GM12865 (cell line): ENCODE results near the gene PAK1IP1.
"Not testable (repeated sequence)": the region's sequence is repeated elsewhere in the genome, so short reads cannot be mapped to it uniquely, and the experiment has no call there.

Experiments used
- DNase-seq: peaks from one replicate; pipeline ENCODE4 v3.0.0; 2010; ENCODE audit warnings: low read depth
- H3K4me3 ChIP-seq: 2 replicates; pipeline ENCODE4 v1.5.1; 2011; ENCODE audit warnings: mild to moderate bottlenecking, low read depth, low read length, control low read depth
- CTCF ChIP-seq: IDR thresholded peaks from 2 replicates; pipeline ENCODE4 v1.5.1; 2011; ENCODE audit warnings: low read length, control low read depth, low read depth, inconsistent platforms; ENCODE audit not compliant: insufficient read depth; ENCODE audit errors: missing control alignments

The PAK1IP1 gene

GRCh38 chr6:10745116-10745515 is 50.3 kb downstream of the PAK1IP1 start:
- DNase-seq = no peak
- TF ChIP-seq CTCF = no peak

GRCh38 chr6:10746915-10747250 is 52.1 kb downstream of the PAK1IP1 start:
- TF ChIP-seq CTCF = no peak
- peak overlapping the region; percentile 98 for H3K4me3 ChIP-seq
- DNase-seq = no peak

More at GRCh38 chr6:10745116-10745515, 50.3 kb downstream of the PAK1IP1 start:
- H3K4me3 ChIP-seq = no peak overlapping the region

GRCh38 chr6:10747251-10747972 is 52.6 kb downstream of the PAK1IP1 start, which contains the start of gene TMEM14B:
TMEM14B (plus strand) TSS chr6:10747805; CDS start chr6:10749246, 1,441 bp downstream.
- no peak for TF ChIP-seq CTCF
- DNase-seq = peak; percentile 98
- H3K4me3 ChIP-seq = peak within 1 kb of the TSS; percentile 98

GRCh38 chr6:10749734-10750133 is 55.0 kb downstream of the PAK1IP1 start:
- no peak overlapping the region for H3K4me3 ChIP-seq
- no peak for TF ChIP-seq CTCF
- DNase-seq = no peak

GRCh38 chr6:10750568-10750967 is 55.8 kb downstream of the PAK1IP1 start:
- not testable (repeated sequence) for DNase-seq, H3K4me3 ChIP-seq

GRCh38 chr6:10751757-10752156 is 57.0 kb downstream of the PAK1IP1 start:
- not testable (repeated sequence) for H3K4me3 ChIP-seq

GRCh38 chr6:10756085-10756484 is 61.3 kb downstream of the PAK1IP1 start:
- DNase-seq = no peak
- no peak for TF ChIP-seq CTCF
- no peak overlapping the region for H3K4me3 ChIP-seq

More at GRCh38 chr6:10751757-10752156, 57.0 kb downstream of the PAK1IP1 start:
- not testable (repeated sequence) for DNase-seq
